ENCODE measurements around the gene TXNDC15.
"Not testable (repeated sequence)": the region's sequence is repeated elsewhere in the genome, so short reads cannot be mapped to it uniquely, and the experiment has no call there.

GRCh38 chr5:134838361-134838760 is 35.8 kb upstream of the TXNDC15 start:
- not testable (repeated sequence) for TF ChIP-seq POLR2AphosphoS5 (IDR thresholded peaks at IDR 0.05; ENCODE audit: low read depth, low read length); CTCF (IDR thresholded peaks at IDR 0.05); SIN3A (IDR thresholded peaks at IDR 0.05; ENCODE audit: borderline replicate concordance, insufficient read depth, low read depth, low read length); REST (IDR thresholded peaks at IDR 0.05; ENCODE audit: insufficient read depth in 1 of 2, low read depth in 2 of 2, low read length in 1 of 2); TCF7L2 (IDR thresholded peaks at IDR 0.05; ENCODE audit: low read depth, low read length)
